H1 (cell line): ENCODE data around the gene PDE4C.

Source experiments
- ASH2L ChIP-seq: fragments of 200-600, 300-600 bp; sonication (generic); IDR thresholded peaks from one replicate; pipeline ENCODE4 v1.7.1; 2017; ENCODE audit warnings: low read length
- CBX8 ChIP-seq: fragments of 300-800, 300-1000 bp; sonication (generic); IDR thresholded peaks from 2 replicates; pipeline ENCODE4 v1.7.1; 2016; ENCODE audit warnings: low read depth, low read length, borderline replicate concordance
- CTCF ChIP-seq, 3 experiments: IDR thresholded peaks; 1 replicate in 2 of 3; 2 replicates in 1 of 3; pipeline versions ENCODE4 v1.5.1 to v1.6.1; 2011; ENCODE audit warnings: low read length in 3 of 3, mild to moderate bottlenecking in 3 of 3, inconsistent platforms in 2 of 3, low read depth in 1 of 3, moderate library complexity in 1 of 3; ENCODE audit not compliant: insufficient read depth in 1 of 3; ENCODE audit errors: control extremely low read depth in 1 of 3
- EZH2 ChIP-seq: fragments of 200-600 bp; sonication (generic); IDR thresholded peaks from 2 replicates; pipeline ENCODE4 v1.7.1; 2012; ENCODE audit warnings: low read depth, mild to moderate bottlenecking, moderate library complexity, low read length, inconsistent platforms; ENCODE audit not compliant: severe bottlenecking
- FOSL1 ChIP-seq: IDR thresholded peaks from 2 replicates; pipeline ENCODE4 v1.6.1; 2011; ENCODE audit warnings: mild to moderate bottlenecking, low read depth, low read length, moderate library complexity; ENCODE audit not compliant: insufficient read depth
- HDAC2 ChIP-seq, 2 experiments: fragments of 300-600 bp in 1 of 2; sonication (generic) in 1 of 2; IDR thresholded peaks; 2 replicates each; pipeline ENCODE4 v1.6.1; 2011 to 2012; ENCODE audit warnings: low read depth in 2 of 2, low read length in 2 of 2, mild to moderate bottlenecking in 2 of 2, moderate library complexity in 2 of 2, borderline replicate concordance in 1 of 2, inconsistent platforms in 1 of 2
- JUND ChIP-seq: IDR thresholded peaks from 2 replicates; pipeline ENCODE4 v1.6.1; 2011; ENCODE audit warnings: mild to moderate bottlenecking, improper control_type of control experiment, low read length
- PHF8 ChIP-seq: fragments of 200-600 bp; sonication (generic); conservative IDR thresholded peaks from 2 replicates; pipeline ENCODE4 v1.7.1; 2012; ENCODE audit warnings: low read depth, mild to moderate bottlenecking, inconsistent platforms, low read length, moderate library complexity
- POLR2A ChIP-seq, 2 experiments: IDR thresholded peaks; 1 replicate in 1 of 2; 2 replicates in 1 of 2; pipeline ENCODE4 v1.6.1; 2011; ENCODE audit warnings: low read depth in 2 of 2, low read length in 2 of 2, mild to moderate bottlenecking in 2 of 2; ENCODE audit errors: control extremely low read depth in 1 of 2
- POLR2AphosphoS5 ChIP-seq: IDR thresholded peaks from 2 replicates; pipeline ENCODE4 v1.6.1; 2011; ENCODE audit warnings: low read depth, low read length
- RAD21 ChIP-seq, 2 experiments: IDR thresholded peaks in 1 of 2; conservative IDR thresholded peaks in 1 of 2; 2 replicates each; pipeline ENCODE4 v1.6.1; 2011; ENCODE audit warnings: low read depth in 2 of 2, low read length in 2 of 2, improper control_type of control experiment in 1 of 2, inconsistent platforms in 1 of 2, mild to moderate bottlenecking in 1 of 2, moderate library complexity in 1 of 2
- RBBP5 ChIP-seq: IDR thresholded peaks from 2 replicates; pipeline ENCODE4 v1.7.1; 2012; ENCODE audit warnings: low read depth, mild to moderate bottlenecking, inconsistent platforms, low read length, moderate library complexity, borderline replicate concordance
- SIX5 ChIP-seq: IDR thresholded peaks from 2 replicates; pipeline ENCODE4 v1.6.1; 2011; ENCODE audit warnings: mild to moderate bottlenecking, low read depth, low read length
- SP1 ChIP-seq: IDR thresholded peaks from 2 replicates; pipeline ENCODE4 v1.6.1; 2011; ENCODE audit warnings: low read depth, low read length

GRCh38 chr19:18194554-18195238 lies 31.5 kb downstream of the PDE4C start:
- no peak for TF ChIP-seq ASH2L
- TF ChIP-seq CBX8: no peak
- TF ChIP-seq FOSL1: no peak
- no peak for TF ChIP-seq HDAC2 (IDR thresholded peaks at IDR 0.05; ENCODE audit: borderline replicate concordance in 1 of 2, low read depth in 2 of 2, low read length in 2 of 2)
- TF ChIP-seq EZH2: no peak
- TF ChIP-seq SP1: no peak
- no peak for TF ChIP-seq CTCF (IDR thresholded peaks at IDR 0.05; ENCODE audit: control extremely low read depth in 1 of 3, insufficient read depth in 1 of 3, low read depth in 1 of 3, low read length in 3 of 3)
- TF ChIP-seq SIX5: no peak
- no peak for TF ChIP-seq JUND
- no peak; a peak in 1 of 3 replicates for TF ChIP-seq POLR2A (IDR thresholded peaks at IDR 0.05; ENCODE audit: control extremely low read depth in 1 of 2, low read depth in 2 of 2, low read length in 2 of 2)
- no peak for TF ChIP-seq PHF8
- no peak for TF ChIP-seq RAD21 (IDR thresholded peaks at IDR 0.05 in 1 of 2, conservative IDR thresholded peaks at IDR 0.05 in 1 of 2; ENCODE audit: low read depth in 2 of 2, low read length in 2 of 2)
- TF ChIP-seq RBBP5: no peak
- no peak for TF ChIP-seq POLR2AphosphoS5
